Glomerular visceral epithelial cell (primary cell): ENCODE measurements around the gene COQ8B.
"Not testable (repeated sequence)": the region's sequence is repeated elsewhere in the genome, so short reads cannot be mapped to it uniquely, and the experiment has no call there.

Experiments used
- DNase-seq: peaks from one replicate; pipeline ENCODE4 v3.0.0-alpha.2; 2016; ENCODE audit errors: extremely low spot score

COQ8B gene

GRCh38 chr19:40668991-40669614 lies 47.6 kb downstream of the COQ8B start:
- no peak for DNase-seq

- DNase-seq: no peak
Observed at GRCh38 chr19:40667602-40668001, 49.1 kb downstream of the COQ8B start.

GRCh38 chr19:40666803-40667438 lies 49.8 kb downstream of the COQ8B start:
- DNase-seq: no peak

GRCh38 chr19:40663695-40664692 lies 52.7 kb downstream of the COQ8B start:
- peak; percentile 15 for DNase-seq

- DNase-seq: peak; percentile 87
Observed at GRCh38 chr19:40662925-40663694, 53.6 kb downstream of the COQ8B start.

GRCh38 chr19:40661616-40662015 lies 55.1 kb downstream of the COQ8B start:
- no peak for DNase-seq

- DNase-seq: no peak
Observed at GRCh38 chr19:40659566-40659965, 57.1 kb downstream of the COQ8B start.

GRCh38 chr19:40659116-40659515 lies 57.6 kb downstream of the COQ8B start:
- no peak for DNase-seq

GRCh38 chr19:40658031-40658430 lies 58.7 kb downstream of the COQ8B start:
- no peak for DNase-seq

- not testable (repeated sequence) for DNase-seq
Observed at GRCh38 chr19:40655684-40656083, 61.0 kb downstream of the COQ8B start.

- not testable (repeated sequence) for DNase-seq
Observed at GRCh38 chr19:40652303-40652702, 64.4 kb downstream of the COQ8B start.

GRCh38 chr19:40650749-40651305 lies 65.9 kb downstream of the COQ8B start:
- DNase-seq: no peak

- DNase-seq: not testable (repeated sequence)
Observed at GRCh38 chr19:40649903-40650675, 66.6 kb downstream of the COQ8B start.

GRCh38 chr19:40646743-40647254 lies 69.9 kb downstream of the COQ8B start:
- no peak for DNase-seq

- DNase-seq: no peak
Observed at GRCh38 chr19:40642757-40643305, 73.9 kb downstream of the COQ8B start.

- no peak for DNase-seq
Observed at GRCh38 chr19:40642051-40642706, 74.5 kb downstream of the COQ8B start.
